22Rv1 (cell line): ENCODE data around the gene ZSWIM2.
"Not testable (repeated sequence)": the region's sequence is repeated elsewhere in the genome, so short reads cannot be mapped to it uniquely, and the experiment has no call there.

Source experiments
- H3K27ac ChIP-seq: fragments of 450-650 bp; 2 replicates; pipeline ENCODE4 v1.5.1; 2017
- CTCF ChIP-seq: fragments of 450-650 bp; IDR thresholded peaks from 2 replicates; pipeline ENCODE4 v1.5.1; 2017; ENCODE audit warnings: mild to moderate bottlenecking
- ZFX ChIP-seq: fragments of 450-650 bp; IDR thresholded peaks from 2 replicates; pipeline ENCODE4 v1.6.1; 2017; ENCODE audit warnings: antibody characterized with exemption, borderline replicate concordance

ZSWIM2 gene

GRCh38 chr2:186848873-186849578 lies at the start of gene ZSWIM2:
Gene ZSWIM2 (minus strand): TSS chr2:186849170. CDS start chr2:186849130, 40 bp downstream.
- TF ChIP-seq ZFX (no peak), CTCF (no peak)
- no peak within 1 kb of the TSS for H3K27ac ChIP-seq

- H3K27ac ChIP-seq, result not testable (repeated sequence)
These were observed 47.2 kb upstream of the ZSWIM2 start for GRCh38 chr2:186896220-186896619.

- TF ChIP-seq ZFX (no peak), CTCF (no peak)
- no peak overlapping the region for H3K27ac ChIP-seq
These were observed 46.5 kb upstream of the ZSWIM2 start for GRCh38 chr2:186895451-186895850.

- TF ChIP-seq CTCF (no peak), ZFX (no peak)
- no peak overlapping the region for H3K27ac ChIP-seq
These were observed 45.5 kb upstream of the ZSWIM2 start for GRCh38 chr2:186894478-186894877.

- no peak overlapping the region for H3K27ac ChIP-seq
- no peak for TF ChIP-seq CTCF
- TF ChIP-seq ZFX, result no peak
These were observed 43.9 kb upstream of the ZSWIM2 start for GRCh38 chr2:186892821-186893220.

GRCh38 chr2:186891185-186891621 lies 42.2 kb upstream of the ZSWIM2 start:
- no peak overlapping the region for H3K27ac ChIP-seq
- no peak for TF ChIP-seq ZFX
- TF ChIP-seq CTCF, result no peak

GRCh38 chr2:186889101-186889879 lies 40.3 kb upstream of the ZSWIM2 start:
- TF ChIP-seq ZFX, result no peak
- TF ChIP-seq CTCF, result no peak
- no peak overlapping the region for H3K27ac ChIP-seq
